ENCODE results near the gene LRP5. TPM values are rescaled to one million over a fixed set of nuclear protein-coding genes. Genes with fewer than 3 reads are reported as not detected.
A peak's percentile ranks its signal among the peaks of the same experiment; 100 is the strongest.

Gene LRP5
- total RNA-seq, 1 experiment from 2014 or later, result 48.8 TPM

- TF ChIP-seq PRDM15 (CRISPR knock-in tag; IDR thresholded peaks at IDR 0.05) (no peak), ZSCAN18 (CRISPR knock-in tag; IDR thresholded peaks at IDR 0.05) (no peak), AFF4 (CRISPR knock-in tag; IDR thresholded peaks at IDR 0.05; ENCODE audit: borderline replicate concordance) (no peak)
These were observed 52.2 kb downstream of the LRP5 start (continued) for GRCh38 chr11:68364581-68364980.

GRCh38 chr11:68365943-68366435 is 53.6 kb downstream of the LRP5 start:
- TF ChIP-seq ATF1 (CRISPR knock-in tag; IDR thresholded peaks at IDR 0.05), result no peak
- no peak for TF ChIP-seq MAX (CRISPR knock-in tag; IDR thresholded peaks at IDR 0.05)
- TF ChIP-seq HMGA2 (CRISPR knock-in tag; IDR thresholded peaks at IDR 0.05), result no peak
- ChIA-PET POLR2A (no interaction called here), CTCF (no interaction called here)
- no peak for DNase-seq (ENCODE audit: low spot score)
- no peaks in the 10 kb centered on the region for H3K9me3 Mint-ChIP-seq
- H3K4me3 Mint-ChIP-seq, result no peak overlapping the region
- ATAC-seq, result no peak
- H3K4me1 Mint-ChIP-seq, result no peaks in the 10 kb centered on the region
- no peaks in the 10 kb centered on the region for H3K27me3 Mint-ChIP-seq (ENCODE audit: low read depth)
- peaks cover 21% of the 10 kb centered on the region for H3K36me3 Mint-ChIP-seq
- H3K27ac Mint-ChIP-seq, result peak overlapping the region; percentile 45; the same call in 1 of the 2 replicates

GRCh38 chr11:68367252-68367651 is 54.9 kb downstream of the LRP5 start:
- no peak for DNase-seq (ENCODE audit: low spot score)
- POLR2A ChIA-PET, result interaction anchor here (0.5 kb wide), 1 partner anchor 50 kb away, joined by 5 read pairs; no protein-coding TSS in a partner anchor
- H3K27ac Mint-ChIP-seq, result peak overlapping the region; percentile 60; the same call in 1 of the 2 replicates
- ATAC-seq, result no peak
- no peak for TF ChIP-seq ARID4B (CRISPR knock-in tag; IDR thresholded peaks at IDR 0.05; ENCODE audit: borderline replicate concordance)
- no peak overlapping the region for H3K4me3 Mint-ChIP-seq
- peaks cover 27% of the 10 kb centered on the region for H3K36me3 Mint-ChIP-seq
- no peaks in the 10 kb centered on the region for H3K27me3 Mint-ChIP-seq (ENCODE audit: low read depth)
- H3K9me3 Mint-ChIP-seq, result peaks cover 6% of the 10 kb centered on the region
- H3K4me1 Mint-ChIP-seq, result no peaks in the 10 kb centered on the region
- CTCF ChIA-PET, result interaction anchor here (1.4 kb wide), 1 partner anchor 13 kb away, joined by 3 read pairs; no protein-coding TSS in a partner anchor

Measured in WTC11 (cell line).